GM12875 (cell line): ENCODE results near the gene FBXL13.

Source experiments
- H3K4me3 ChIP-seq: one replicate; pipeline ENCODE4 v1.5.1; 2011; ENCODE audit warnings: low read depth, low read length, control low read depth
- CTCF ChIP-seq: IDR thresholded peaks from 2 replicates; pipeline ENCODE4 v1.5.1; 2011; ENCODE audit warnings: low read depth, mild to moderate bottlenecking, control low read depth, inconsistent platforms, low read length, moderate library complexity, borderline replicate concordance; ENCODE audit not compliant: insufficient read depth

The FBXL13 gene

GRCh38 chr7:102859084-102859798 lies 215.4 kb downstream of the FBXL13 start:
- H3K4me3 ChIP-seq, result no peak overlapping the region
- TF ChIP-seq CTCF, result no peak

DNA sequence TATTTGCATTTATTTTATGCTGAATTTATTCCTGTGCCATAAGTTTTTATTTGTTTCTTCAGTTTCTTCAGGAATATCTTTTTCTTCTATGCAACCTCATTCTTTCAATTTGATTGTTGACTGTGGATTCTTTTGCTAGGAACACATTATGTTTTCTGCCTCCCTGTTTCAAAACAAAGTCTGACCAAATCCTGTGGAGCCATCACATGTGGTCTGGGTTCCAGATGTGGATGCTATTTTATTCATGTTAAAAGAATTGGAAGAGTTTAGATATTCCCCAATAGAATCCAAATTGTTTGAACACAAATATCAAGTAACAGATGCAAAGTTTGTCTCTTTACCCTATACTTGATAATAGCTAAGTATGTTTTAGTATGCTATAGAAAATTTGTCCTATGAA lies 218.6 kb downstream of the FBXL13 start:
- TF ChIP-seq CTCF, result no peak
- no peak overlapping the region for H3K4me3 ChIP-seq

DNA sequence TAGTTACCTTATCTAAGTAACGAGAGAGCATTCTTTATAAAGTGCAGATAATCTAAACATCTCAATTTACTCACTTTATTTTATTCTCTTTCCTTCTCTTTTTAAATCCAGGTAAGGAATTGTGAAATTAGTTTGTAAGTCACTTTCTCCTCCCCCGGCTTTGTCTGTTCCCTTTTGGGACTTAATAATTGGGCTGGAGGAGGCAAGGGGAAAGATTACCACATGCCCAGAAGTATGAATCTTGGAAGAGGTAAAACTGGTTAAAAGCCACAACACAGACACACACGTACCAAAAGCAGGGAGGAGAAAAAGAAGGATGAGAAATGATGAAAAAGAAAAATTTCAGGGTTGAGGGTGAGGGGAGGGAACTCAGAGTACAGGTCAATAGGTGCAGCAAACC lies 225.1 kb downstream of the FBXL13 start:
- no peak for TF ChIP-seq CTCF
- no peak overlapping the region for H3K4me3 ChIP-seq

DNA sequence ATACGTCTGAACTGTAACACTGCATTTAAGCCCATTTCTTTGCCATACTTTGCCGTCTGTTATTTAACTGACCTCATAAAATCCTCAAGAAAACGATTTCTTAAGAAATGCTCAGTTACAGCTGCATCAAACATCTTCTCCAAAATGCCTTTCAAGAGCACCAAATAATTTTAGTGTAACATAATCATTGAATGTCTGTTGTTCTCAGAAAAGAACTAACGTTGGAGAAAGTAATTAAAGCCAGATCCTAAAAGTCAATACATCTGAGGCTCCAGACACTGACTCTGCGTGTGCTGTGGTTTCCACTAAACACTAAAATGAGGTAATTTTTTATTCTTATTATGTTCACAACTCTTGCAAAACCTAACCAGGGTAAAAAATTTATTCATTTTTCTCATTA lies 225.5 kb downstream of the FBXL13 start:
- no peak for TF ChIP-seq CTCF
- no peak overlapping the region for H3K4me3 ChIP-seq

DNA sequence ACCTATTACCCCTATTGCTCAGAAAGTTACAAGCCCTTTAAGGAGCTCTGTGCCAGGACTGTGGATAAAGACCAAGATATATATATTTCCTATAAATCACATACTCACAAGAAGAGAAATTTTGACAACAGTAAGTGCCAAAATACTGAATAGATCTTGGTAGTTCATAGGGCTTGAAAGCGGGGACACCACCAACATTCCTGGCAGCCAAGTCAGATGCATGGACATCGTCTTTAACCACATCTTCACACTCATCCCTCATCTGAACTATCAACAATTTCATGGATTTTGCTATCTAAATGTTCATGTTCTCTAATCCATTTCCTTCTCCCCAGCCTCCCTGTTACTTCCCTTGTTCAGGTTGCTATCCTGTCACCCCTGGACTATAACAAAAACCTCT lies 229.2 kb downstream of the FBXL13 start:
- H3K4me3 ChIP-seq, result no peak overlapping the region
- no peak for TF ChIP-seq CTCF

DNA sequence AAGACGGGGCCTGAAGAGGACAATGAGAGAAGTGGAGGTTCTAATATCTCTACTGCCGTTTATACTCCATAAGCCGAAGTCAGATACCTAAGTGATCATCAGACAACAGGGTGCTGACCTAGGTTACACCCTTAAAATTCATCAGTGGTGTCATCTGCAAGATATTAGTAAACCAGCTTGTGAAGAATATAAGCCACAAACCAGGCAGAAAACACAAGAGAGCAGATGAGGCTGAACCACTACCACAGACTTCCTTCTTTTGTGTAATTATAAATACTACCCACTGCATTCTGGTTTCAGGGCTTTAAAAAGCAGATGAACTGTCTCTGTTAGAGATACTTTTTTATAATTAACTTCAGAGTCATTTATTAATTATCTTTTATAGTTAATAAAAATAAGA lies 230.7 kb downstream of the FBXL13 start:
- TF ChIP-seq CTCF, result no peak
- no peak overlapping the region for H3K4me3 ChIP-seq

GRCh38 chr7:102842284-102842683 lies 232.3 kb downstream of the FBXL13 start:
- no peak for TF ChIP-seq CTCF
- H3K4me3 ChIP-seq, result no peak overlapping the region
